Muscle of back (tissue), 13 donors: ENCODE results near the gene OR10H2. TPM values are rescaled to one million over a fixed set of nuclear protein-coding genes. Genes with fewer than 3 reads are reported as not detected.
"Not testable (repeated sequence)": the region's sequence is repeated elsewhere in the genome, so short reads cannot be mapped to it uniquely, and the experiment has no call there.

Source experiments
- DNase-seq, 3 donors: peaks; one replicate each; pipeline versions ENCODE4 v3.0.0 to v3.0.0-alpha.2; 2013
- long read RNA-seq, 9 donors: transcript quantifications; one replicate each; lab custom pipeline, GENCODE V29; 2026
- polyA plus RNA-seq, 10 donors: library from polyadenylated mRNA; unstranded; fragments of 120-200 nt; gene quantifications; one replicate each; pipeline ENCODE4 v1.2.1, GENCODE V29; 2013; ENCODE audit not compliant: insufficient read length in 10 of 10

Gene OR10H2
- polyA plus RNA-seq: not detected
- long read RNA-seq, donor 1: 0 reads
- long read RNA-seq, donor 2: 0 reads
- long read RNA-seq, donor 3: 0 reads
- long read RNA-seq, donor 4: 0 reads
- long read RNA-seq, donor 5: 0 reads
- long read RNA-seq, donor 6: 0 reads
- long read RNA-seq, donor 7: 0 reads
- long read RNA-seq, donor 8: 0 reads
- long read RNA-seq, donor 9: 0 reads

GRCh38 chr19:15727724-15728123 is at the start of gene OR10H2:
TSS of gene OR10H2 (plus strand) at chr19:15728024. CDS start at chr19:15728044, 20 bp downstream.
- no peak for DNase-seq

GRCh38 chr19:15679089-15679488 is 48.7 kb upstream of the OR10H2 start:
- DNase-seq: no peak

- not testable (repeated sequence) for DNase-seq
Observed at GRCh38 chr19:15679865-15680264, 48.0 kb upstream of the OR10H2 start.

GRCh38 chr19:15680478-15681322 is 47.1 kb upstream of the OR10H2 start:
- DNase-seq: no peak

- DNase-seq: no peak
Observed at GRCh38 chr19:15683411-15683810, 44.4 kb upstream of the OR10H2 start.

- no peak for DNase-seq
Observed at GRCh38 chr19:15684828-15685227, 43.0 kb upstream of the OR10H2 start.

- DNase-seq: no peak
Observed at GRCh38 chr19:15696654-15697194, 31.1 kb upstream of the OR10H2 start.

GRCh38 chr19:15701757-15702533 is 25.9 kb upstream of the OR10H2 start:
- peak in 2 of 3 donors; percentile 7 to 34 for DNase-seq

- peak; percentile 59 to 73 (median 66) for DNase-seq
Observed at GRCh38 chr19:15702534-15702930, 25.3 kb upstream of the OR10H2 start.

GRCh38 chr19:15714638-15715037 is 13.2 kb upstream of the OR10H2 start:
- DNase-seq: no peak

- DNase-seq: no peak
Observed at GRCh38 chr19:15715642-15716041, 12.2 kb upstream of the OR10H2 start.

GRCh38 chr19:15717809-15718208 is 10.0 kb upstream of the OR10H2 start:
- DNase-seq: no peak

- DNase-seq: no peak
Observed at GRCh38 chr19:15721268-15721667, 6.6 kb upstream of the OR10H2 start.

- DNase-seq: no peak
Observed at GRCh38 chr19:15722956-15723355, 4.9 kb upstream of the OR10H2 start.

GRCh38 chr19:15730538-15730937 is 2.7 kb downstream of the OR10H2 start:
- DNase-seq: no peak

GRCh38 chr19:15732388-15732787 is 4.6 kb downstream of the OR10H2 start:
- DNase-seq: no peak

GRCh38 chr19:15733895-15734294 is 6.1 kb downstream of the OR10H2 start:
- DNase-seq: no peak

- DNase-seq: no peak
Observed at GRCh38 chr19:15737722-15738121, 9.9 kb downstream of the OR10H2 start, which contains the start of gene OR10H3. TSS of gene OR10H3 (plus strand) at chr19:15737985. CDS start at chr19:15741393, 3,408 bp downstream.

GRCh38 chr19:15740785-15741184 is 13.0 kb downstream of the OR10H2 start:
- no peak for DNase-seq

GRCh38 chr19:15748239-15748638 is 20.4 kb downstream of the OR10H2 start:
- no peak for DNase-seq

- no peak for DNase-seq
Observed at GRCh38 chr19:15758379-15758778, 30.6 kb downstream of the OR10H2 start.

- no peak for DNase-seq
Observed at GRCh38 chr19:15759962-15760565, 32.2 kb downstream of the OR10H2 start.
